RKO (cell line): ENCODE results near the gene TTC31.
A peak's percentile ranks its signal among the peaks of the same experiment; 100 is the strongest.

ENCODE experiments used
- DNase-seq: peaks from one replicate; pipeline ENCODE4 v3.0.0-alpha.2; 2016; ENCODE audit warnings: low spot score

TTC31 gene

DNA sequence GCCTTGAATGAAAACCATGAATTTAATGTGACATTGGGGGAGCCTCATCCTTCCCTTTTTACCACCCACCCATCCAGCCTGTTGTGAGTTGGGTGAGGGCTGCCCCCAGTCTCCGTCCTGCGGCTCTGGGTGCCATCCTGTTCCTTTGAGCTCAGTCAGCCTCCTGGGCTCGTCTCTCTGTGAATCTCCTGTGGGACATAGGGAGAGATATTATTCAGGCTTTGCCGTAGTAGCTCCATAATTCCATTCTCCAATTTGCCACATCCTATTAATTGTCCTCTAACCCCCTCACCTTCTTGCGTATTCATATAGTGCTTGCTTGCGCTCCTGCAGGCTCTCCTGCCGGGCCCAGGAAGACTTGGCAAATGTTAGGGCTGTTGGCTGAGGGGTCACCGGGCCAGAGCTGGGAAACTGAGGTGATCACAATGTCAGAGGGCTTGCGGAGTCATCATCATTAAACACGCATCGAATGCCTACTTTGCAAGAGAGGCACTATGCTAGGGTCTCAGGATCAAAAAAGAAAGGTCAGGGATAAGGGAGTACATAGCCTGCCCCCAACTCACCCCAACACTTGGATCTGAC lies 43.9 kb downstream of the TTC31 start:
- DNase-seq = no peak

- DNase-seq = no peak
Measured at GRCh38 chr2:74527741-74528140, 44.9 kb downstream of the TTC31 start.

- no peak for DNase-seq
Measured at GRCh38 chr2:74528600-74529356, 45.9 kb downstream of the TTC31 start.

DNA sequence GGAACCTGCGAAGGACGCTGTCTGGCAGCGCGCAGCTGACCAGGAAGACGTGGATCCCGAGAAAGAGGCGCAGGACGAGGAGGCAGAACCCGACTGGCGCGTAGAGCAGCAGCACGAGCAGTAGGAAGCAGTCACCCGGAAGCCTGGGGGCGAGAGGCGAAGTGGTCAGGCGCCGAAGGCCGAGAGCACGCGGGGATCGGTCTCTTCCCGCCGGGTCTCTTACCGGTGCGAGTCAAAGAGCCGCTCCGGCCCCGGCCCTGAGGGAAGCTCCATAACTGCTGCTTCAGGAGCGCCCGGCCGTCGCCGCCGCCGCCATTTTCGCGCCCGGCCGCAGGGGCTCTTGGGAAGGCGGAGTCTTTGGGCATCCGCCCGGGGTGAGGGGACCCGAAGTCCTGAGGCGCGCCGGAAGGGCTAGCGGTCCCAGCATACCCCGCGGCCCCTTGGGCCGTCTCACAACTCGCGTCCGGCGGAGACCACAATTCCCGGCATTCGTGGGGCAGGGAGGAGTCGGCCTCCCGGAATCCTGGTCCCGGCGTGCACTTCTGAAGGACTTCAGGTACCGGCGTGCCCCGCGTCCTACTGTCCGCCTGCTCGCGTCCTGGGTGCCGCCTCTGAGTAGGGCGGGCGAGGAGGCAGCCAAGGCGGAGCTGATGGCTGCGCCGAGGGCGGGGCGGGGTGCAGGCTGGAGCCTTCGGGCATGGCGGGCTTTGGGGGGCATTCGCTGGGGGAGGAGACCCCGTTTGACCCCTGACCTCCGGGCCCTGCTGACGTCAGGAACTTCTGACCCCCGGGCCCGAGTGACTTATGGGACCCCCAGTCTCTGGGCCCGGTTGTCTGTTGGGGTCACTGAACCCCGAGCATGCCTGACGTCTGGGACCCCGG lies 46.7 kb downstream of the TTC31 start, which contains the start of the genes AUP1 and HTRA2:
TSS of gene AUP1 (minus strand) at position 350 of the 882 bp plus-strand sequence. CDS start at position 273, 77 bp downstream.
TSS of gene HTRA2 (plus strand) at position 577 of the 882 bp plus-strand sequence. CDS start at position 651, 74 bp downstream.
- peak; percentile 98 for DNase-seq

- peak; percentile 64 for DNase-seq
Measured at GRCh38 chr2:74530239-74531187, 47.6 kb downstream of the TTC31 start.

DNA sequence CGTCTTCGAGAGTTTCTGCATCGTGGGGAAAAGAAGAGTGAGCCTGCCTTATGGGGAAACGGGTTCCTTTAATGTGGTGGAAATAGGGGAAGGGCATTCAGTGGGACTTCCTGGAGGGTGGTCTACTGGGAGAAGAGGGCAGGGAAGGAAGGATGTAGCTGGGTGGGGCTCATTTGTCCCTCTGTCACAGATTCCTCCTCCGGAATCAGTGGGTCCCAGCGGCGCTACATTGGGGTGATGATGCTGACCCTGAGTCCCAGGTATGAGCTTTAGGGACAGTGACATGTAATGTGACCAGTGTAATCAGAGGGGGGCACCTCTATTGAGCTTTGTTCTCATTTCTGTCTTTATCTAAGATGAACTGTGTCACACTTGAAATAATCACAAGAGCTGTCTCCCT lies 48.8 kb downstream of the TTC31 start:
- no peak for DNase-seq

DNA sequence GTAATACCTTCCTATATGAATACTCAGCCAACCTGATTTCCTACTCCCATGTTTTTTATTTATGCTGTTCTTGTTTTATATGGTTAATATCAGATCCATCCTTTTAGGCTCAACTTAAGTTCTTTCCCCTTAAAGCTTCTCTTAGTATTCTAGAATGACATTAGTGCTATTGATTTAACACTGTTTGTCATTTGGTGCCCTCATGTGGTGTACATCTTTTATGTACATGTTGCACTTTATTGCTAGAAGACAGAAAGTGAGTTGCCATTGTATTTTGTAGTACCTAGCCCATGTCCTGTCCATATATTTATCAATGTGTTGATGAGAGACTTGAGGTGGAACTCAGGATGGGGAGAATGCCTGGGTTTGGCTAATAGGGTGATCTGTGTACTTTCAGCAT lies 49.3 kb downstream of the TTC31 start:
- DNase-seq = peak; percentile 78

GRCh38 chr2:74533464-74533863 lies 50.6 kb downstream of the TTC31 start:
- no peak for DNase-seq

GRCh38 chr2:74534411-74534810 lies 51.5 kb downstream of the TTC31 start:
- DNase-seq = no peak

DNA sequence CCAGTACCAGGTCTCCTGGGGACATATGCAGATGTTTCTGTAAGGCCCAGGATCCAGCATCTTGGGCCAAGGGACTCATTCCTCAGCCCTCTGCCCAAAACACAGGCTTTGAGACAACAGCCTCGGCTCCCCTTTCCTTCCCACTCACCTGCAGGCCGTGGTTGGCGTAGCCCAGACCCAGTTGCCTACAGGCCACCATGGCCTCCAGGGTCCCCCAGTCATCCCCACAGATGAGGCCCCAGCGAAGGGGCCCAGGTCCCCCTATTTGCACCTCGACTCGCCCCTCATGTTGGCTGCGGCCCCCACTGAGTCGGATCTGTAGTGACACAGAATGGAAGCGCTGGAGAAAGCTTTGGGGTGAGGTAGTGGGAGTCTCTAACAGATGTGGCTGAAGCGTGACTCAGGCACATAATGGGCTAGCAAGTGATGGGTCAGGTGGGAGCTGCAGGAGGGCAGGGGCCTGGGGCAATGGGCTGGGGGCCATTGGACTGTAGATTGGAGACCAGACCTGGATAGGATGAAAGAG lies 52.6 kb downstream of the TTC31 start:
- no peak for DNase-seq

GRCh38 chr2:74536166-74536950 lies 53.5 kb downstream of the TTC31 start:
- no peak for DNase-seq

- no peak for DNase-seq
Measured at GRCh38 chr2:74537140-74537539, 54.3 kb downstream of the TTC31 start.

GRCh38 chr2:74538881-74539339 lies 56.0 kb downstream of the TTC31 start:
- no peak for DNase-seq

DNA sequence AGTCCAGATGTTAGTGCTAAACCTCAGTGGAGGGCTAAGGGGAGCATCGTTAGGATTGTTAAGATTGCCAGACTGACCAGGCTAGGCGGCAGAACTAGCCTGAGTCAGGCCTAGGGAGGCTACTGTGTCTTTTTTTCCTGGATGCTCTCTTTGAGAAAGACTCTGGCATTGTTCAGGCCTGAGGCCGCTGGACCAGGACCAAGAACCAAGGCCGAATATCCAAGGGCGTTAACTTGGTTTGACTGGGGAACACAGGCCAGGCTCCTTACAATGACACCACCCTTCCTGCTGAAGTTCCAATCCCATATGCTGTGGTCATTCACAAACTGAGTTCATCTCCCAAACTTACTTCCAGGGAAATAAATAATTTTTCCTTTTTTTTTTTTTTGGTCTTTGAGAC lies 57.4 kb downstream of the TTC31 start:
- DNase-seq = no peak

GRCh38 chr2:74542978-74543377 lies 60.1 kb downstream of the TTC31 start:
- no peak for DNase-seq
